Right hindlimb (tissue), 1 donor: ENCODE data around the gene SPINK9.

Experiments
- DNase-seq: peaks from one replicate; pipeline ENCODE4 v3.0.0-alpha.2; 2018

Gene SPINK9

GRCh38 chr5:148372166-148372725, 36.9 kb downstream of the SPINK9 start:
- DNase-seq, result no peak

DNA sequence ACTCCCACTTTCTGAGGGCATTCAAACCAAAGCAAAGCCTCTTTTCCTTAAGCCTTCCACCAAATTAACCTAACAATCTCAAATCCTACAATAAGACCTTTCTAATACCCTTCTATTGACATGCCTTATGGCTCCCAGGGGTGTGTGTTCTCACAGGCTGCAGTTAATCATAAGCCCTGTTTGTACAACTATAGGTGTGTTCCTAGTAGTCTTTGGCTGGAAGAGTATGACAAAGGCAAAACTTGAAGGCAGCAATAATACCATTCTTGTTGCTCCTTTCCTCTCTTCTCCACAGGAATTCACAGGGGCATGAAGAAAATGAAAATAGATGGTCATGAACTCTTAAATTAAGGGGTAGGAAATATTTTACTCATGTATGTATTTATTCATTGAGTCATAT, 37.5 kb downstream of the SPINK9 start:
- DNase-seq, result no peak

DNA sequence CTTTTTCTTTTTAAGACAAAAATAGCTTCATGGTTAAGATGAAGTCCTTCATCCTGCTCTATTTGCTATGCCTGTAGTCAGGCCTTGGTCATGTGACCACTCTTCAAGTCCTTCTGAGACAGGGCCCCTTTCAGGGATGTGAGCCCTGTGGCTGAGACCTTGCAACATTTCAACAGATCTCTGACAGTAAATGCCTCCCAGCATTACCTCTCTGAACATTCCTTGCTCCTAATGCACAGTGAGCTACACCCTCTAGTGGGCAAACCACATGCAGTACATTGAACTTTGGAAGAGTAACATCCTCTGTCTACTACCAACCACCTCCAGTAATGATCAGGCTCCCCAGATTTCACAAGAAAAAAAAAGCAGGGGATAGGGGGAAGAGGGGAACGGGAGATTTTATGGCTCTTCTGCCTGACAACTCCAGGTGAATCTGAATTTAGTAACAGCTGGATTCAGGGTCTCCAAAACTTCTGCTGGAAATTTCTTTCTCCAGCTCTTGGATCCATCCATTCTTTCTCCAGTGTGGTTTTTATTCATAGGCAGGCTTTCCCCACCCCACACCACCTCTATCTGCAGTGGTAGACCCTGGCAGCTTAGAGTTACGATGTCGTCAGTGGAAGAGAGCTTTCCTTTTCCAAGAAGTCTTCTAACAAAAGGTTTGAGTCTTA, 39.5 kb downstream of the SPINK9 start:
- DNase-seq, result peak; percentile 19

DNA sequence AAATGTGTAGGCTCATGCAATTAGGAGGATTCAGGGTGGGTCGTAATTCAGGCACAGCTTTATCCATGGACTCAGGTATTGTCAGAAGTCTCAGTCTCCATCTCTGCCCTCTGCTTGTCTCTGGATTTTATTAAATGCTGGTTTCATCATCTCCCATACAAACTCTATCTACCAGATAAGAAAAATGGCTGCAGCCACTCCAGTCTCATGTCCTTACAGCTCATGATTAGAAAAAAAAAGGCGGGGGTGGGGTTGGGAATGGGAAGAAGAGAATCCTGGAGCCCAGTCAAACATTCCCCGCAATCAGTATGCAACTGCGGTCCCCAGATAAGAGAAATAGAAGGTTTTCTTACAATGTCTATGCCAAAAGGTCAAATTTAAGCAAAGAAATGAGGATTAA, 40.8 kb downstream of the SPINK9 start:
- no peak for DNase-seq

DNA sequence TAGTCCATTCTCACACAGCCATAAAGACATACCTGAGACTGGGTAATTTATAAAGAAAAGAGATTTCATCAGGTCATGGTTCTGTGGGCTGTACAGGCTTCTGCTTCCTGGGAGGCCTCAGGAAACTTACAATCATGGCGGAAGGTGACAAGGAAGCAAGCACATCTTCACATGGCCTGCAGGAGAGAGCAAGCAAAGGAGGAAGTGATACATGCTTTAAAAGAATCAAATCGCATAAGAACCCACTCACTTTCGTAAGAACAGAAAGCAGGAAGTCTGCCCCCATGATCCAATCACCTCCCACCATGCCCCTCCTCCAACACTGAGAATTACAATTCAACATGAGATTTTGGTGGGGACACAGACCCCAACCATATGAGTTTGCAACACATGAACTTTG, 43.3 kb downstream of the SPINK9 start:
- DNase-seq, result no peak

DNA sequence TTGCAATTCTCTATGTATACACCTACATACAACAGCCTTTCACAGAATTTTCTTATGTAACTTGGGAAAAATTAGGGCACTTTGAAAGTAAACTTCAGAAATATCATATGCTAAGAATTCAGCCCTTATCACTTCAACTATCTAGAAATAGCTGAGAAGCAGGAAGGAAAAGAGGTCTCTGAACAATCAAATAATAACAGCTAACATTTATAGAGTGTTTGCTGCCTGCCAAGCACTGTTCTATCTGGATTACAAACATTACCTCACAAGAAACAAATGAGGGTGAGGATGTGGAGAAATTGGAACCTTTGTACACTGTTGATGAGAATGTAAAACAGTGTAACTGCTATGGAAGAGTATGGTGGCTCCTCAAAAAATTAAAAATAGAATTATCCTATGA, 44.0 kb downstream of the SPINK9 start:
- no peak for DNase-seq

DNA sequence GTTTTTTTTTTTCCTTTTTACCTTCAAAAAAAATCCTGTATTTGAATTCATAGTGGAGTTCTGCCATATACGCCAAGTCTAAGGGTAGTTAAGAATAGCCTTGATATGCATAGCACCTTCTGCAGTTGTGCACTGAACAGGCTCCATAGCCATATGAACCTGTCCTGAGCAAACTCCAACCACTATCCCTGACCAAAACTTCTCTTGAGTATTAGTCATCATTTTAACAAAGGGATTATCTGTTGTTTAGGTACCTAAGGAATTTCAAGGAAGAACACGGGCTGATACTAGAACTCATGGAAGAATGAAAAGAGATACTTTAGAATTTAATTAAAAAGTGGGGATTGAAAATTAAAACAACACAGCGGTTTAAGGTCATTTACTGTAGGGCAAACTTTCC, 46.5 kb downstream of the SPINK9 start:
- no peak for DNase-seq

GRCh38 chr5:148382961-148383360, 47.6 kb downstream of the SPINK9 start:
- DNase-seq, result no peak

- peak; percentile 98 for DNase-seq
Observed at GRCh38 chr5:148383564-148384379, 48.4 kb downstream of the SPINK9 start, which contains the start of gene FBXO38. TSS of gene FBXO38 (plus strand) at chr5:148383958. CDS start at chr5:148394777, 10,819 bp downstream.

- no peak for DNase-seq
Observed at GRCh38 chr5:148384380-148384737, 49.0 kb downstream of the SPINK9 start.

- no peak for DNase-seq
Observed at GRCh38 chr5:148385094-148385493, 49.7 kb downstream of the SPINK9 start.

GRCh38 chr5:148386041-148386440, 50.7 kb downstream of the SPINK9 start:
- no peak for DNase-seq

- DNase-seq, result no peak
Observed at GRCh38 chr5:148387325-148387724, 52.0 kb downstream of the SPINK9 start.

DNA sequence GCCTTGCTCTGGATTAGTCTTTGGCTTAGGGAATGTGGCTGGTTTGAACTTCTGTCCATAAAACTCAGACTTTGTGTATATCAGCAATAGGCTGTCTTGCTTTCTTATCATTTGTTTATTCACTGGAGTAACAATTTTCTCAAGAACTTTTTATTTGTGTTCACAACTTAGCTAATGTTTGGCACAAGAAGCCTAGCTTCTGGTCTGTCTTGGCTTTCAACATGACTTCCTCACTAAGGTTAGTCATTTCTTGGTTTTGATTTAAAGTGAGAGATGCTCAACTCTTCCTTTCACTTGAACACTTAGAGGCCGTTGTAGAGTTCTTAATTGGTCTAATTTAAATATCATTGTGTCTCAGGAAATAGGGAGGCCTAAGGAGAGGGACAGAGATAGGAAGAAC, 53.3 kb downstream of the SPINK9 start:
- no peak for DNase-seq
